ENCODE data around the gene B9D1.

Gene B9D1, protein sequence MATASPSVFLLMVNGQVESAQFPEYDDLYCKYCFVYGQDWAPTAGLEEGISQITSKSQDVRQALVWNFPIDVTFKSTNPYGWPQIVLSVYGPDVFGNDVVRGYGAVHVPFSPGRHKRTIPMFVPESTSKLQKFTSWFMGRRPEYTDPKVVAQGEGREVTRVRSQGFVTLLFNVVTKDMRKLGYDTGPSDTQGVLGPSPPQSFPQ

DNA sequence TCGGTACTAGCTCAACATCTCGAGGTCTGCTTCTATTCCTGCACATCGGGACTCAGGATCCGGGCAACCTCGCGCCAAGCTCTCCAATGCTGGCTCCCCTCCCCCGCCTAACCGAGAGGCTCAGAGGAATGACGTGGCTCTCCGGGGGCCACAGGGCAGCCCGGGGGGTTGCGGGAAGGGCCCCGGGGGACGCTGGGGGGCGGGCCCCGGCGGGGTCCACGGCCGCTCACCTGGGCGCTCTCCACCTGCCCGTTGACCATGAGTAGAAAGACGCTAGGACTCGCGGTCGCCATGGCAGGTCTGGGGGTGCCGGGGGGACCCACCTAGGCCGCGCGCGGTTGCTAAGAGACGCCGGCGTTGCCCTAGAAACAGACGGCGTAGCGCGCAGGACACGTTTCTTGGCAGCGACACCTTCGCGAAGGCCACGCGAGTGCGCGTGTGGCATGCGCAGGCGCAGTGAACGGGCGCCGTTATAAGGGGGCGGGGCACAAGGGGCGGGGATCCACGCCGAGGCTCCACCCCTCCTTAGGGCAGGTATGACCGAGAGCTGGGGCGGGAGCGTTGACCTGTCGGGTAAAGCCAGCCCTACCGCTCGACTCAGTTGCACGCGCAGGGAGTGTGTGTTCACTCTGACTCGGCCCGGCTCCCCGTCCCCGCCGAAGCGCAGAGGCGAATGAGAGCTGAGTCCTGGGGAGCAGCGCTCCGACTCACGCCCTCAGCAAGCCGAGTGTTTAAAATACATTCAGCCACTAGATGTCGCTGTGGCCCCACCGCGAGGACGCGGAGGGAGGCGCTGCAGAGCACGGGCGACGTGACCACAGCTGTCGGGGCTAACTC lies at the start of gene B9D1:
TSS of gene B9D1 (minus strand) at position 447 of the 837 bp plus-strand sequence. CDS start at position 293, 154 bp downstream.
- peak; percentile 61 for DNase-seq

DNA sequence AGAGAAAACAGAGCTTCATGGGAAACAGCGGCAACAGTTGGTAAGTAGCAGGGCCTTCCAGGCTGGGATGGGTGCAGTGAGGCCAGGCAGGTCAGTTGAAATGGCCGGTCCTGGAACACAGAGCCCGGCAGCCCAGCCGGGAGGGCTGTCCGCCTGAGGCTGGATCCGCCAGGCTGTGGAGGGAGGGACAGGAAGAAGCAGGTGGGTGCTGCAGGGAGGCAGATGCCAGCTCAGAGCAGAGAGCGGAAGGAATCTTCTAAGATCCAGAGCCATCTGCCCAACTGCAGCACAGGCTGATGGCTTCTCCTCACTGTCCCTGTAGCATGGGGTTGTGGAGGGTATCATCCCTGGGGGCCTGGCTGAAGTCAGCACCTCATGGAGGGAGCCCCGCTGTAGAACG lies 49.1 kb upstream of the B9D1 start:
- DNase-seq = no peak

DNA sequence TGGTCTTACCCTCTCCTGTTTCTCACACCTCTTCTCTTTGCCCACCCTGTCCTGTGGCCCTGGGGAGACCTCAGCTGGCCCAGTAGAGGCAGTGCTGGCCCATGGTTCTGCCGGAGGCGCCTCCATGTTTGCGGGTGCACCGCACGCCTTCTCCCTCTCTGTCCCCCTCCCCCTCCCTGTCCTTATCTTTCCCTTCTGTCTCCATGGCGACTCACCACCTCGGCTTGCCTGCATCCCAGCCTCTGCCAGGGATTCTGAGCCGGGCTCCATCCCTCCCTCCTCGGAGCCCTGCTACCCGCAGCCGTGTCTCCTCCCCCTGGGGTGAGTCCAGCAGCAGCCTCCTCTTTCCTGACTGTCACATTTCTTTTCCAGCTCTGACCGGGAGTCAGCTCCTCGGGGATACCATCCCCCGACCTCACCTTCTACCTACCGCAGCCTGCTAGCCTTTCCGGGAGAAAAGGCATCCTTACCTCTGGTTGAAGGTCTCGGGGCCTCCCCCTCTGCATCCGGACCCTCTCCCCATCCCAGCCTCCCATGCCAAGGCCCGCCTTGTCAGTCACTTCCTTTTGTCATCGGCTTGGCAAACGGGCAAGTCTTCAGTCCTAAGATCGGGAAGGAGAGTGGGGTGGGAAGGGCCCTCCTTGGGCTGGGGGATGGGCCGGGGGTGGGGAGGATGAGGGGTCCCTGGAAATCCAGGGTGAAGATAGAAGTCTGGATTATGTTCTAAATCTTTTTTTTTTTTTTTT lies 48.5 kb upstream of the B9D1 start, which contains the start of gene RNF112:
TSS of gene RNF112 (plus strand) at position 358 of the 746 bp plus-strand sequence. CDS start at position 535, 177 bp downstream.
- DNase-seq = no peak

DNA sequence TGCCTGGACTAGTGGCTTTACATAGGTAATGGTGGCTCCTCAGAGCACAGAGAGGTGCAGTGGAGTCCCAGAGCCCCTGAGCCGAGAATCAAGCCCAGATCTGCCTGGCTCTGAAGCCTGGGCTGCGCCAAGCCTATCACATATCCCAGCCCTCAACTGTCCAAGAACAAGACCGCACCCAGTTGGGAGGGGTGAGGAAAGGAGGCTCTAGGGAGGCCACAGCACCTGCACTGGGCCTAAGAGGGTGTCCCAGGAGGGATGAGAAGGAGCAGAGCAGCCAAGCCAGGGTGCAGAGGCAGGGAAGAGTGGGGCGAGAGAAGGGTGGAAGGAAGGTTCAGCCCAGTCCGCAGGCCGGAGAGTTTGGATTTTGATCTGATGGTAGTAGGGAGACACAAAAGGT lies 47.6 kb upstream of the B9D1 start:
- no peak for DNase-seq

DNA sequence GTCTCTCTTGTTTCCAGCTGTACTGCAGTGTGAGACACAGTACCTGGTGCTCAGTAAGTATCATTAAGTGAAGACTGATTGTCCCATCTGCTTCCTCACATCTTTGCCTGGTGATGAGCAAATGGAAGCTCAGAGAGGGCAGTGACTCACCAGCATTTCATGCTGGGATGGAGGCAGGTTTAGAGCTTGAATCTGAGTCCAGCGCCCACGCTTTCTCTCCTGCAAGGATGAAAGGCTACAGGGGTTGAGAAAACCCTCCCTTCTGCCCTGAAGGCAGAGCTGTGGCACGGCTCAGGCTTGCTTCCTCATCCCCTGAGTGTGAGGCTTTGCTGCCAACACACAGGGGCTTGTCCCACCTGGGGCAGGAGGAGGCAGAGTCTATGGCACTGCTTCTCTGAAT lies 47.0 kb upstream of the B9D1 start:
- DNase-seq = no peak

DNA sequence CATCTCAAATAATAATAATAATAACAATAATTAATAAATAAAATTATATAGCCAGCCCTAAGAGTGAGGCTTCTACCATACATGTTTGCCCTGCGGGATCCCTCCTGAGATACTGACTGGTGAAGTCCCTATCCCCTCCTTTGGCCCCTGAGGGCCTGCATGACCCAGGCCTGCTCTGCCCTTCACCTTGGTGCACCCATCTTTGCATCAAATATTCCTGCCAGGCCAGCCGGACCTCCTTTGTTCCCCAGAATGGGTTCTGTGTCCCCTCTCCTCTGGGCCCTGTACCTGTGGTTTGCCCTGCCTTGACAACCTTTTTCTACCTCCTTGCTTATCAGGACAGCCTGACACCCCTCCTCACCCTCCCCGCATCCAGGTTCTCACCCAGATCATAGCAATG lies 46.5 kb upstream of the B9D1 start:
- DNase-seq = no peak

DNA sequence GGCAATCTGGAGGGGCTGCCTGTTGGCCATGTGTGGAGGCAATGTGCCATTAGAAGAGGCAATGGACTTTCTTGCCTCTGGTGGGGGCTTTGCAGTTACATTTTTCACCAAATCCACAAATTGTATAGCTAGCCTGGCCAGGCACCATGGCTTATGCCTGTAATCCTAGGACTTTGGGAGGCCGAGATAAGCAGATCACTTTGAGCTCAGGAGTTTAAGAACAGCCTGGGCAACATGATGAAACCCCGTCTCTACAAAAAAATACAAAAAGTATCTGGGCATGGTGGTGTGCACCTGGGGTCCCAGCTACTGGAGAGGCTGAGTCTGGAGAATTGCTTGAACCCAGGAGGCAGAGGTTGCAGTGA lies 45.8 kb upstream of the B9D1 start:
- DNase-seq = no peak

DNA sequence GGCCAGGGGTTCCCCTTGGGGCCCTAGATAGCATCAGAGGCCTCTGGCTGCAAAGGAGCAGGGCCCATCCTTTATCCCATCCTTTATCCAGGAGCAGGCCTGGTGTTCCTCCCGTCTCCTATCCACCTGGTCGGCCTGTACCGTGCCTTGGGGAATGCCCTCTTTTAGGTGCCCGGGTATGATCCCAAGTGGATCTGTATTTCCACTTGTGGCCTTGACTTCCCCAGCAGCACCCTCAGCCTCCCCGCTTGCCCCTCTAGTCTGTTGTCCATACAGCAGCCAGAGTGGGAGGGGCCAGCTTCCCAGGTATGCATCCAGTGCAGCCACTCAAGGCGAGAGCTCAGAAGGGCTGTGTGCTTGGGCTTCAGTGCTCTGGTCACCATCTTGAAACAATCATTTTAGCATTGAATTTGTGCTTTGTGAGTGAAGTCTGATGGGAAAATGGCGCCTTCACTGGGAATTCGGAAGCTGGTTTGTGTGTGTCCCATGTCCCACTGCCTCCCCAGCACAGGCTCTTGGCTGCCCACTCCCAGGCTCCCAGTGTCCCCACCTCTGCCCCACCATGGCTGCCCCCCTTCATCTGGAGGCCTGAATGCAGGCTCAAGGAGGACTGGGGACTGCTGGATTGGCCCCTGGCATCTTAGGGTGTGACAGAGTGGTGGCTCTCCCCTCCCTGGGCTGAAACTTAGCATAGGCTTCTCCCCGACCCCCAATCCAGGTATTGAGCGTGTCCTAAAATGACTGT lies 45.2 kb upstream of the B9D1 start:
- no peak for DNase-seq

DNA sequence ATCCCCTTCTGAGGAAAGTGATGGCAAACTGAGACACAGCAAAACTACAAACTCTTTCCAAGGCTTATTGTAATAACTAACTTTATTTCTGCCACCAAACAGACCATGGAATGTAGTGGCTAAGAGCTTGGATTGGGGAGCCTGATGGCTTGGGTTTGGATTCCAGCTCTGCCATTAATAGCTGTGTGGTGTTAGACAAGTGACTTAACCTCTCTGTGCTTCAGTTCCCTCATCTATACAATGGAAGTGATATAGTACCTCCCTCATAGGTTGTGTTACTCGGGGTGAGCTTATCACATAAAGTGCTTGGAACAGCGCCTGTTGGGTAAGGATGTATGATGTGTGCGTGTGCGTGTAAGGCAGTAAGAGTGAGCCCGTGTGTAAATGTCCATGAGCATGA lies 42.6 kb upstream of the B9D1 start:
- no peak for DNase-seq

DNA sequence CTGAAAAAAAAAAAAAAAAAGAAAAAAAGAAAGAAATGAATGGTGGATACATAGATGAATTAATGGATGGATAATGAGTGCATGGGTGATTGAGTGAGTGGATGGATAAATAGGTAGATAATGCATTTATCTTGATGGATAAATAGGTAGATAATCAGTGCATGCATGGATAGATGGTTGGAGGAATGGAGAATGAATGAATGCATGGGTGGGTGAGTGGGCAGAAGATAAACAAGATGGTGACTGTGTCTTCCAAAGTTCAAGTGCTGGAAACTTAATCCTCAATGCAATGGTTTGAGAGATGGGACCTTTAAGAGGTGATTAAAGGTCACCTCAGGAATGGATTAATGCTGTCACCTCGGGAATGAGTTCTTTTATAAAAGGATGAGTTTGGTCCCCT lies 41.7 kb upstream of the B9D1 start:
- no peak for DNase-seq

DNA sequence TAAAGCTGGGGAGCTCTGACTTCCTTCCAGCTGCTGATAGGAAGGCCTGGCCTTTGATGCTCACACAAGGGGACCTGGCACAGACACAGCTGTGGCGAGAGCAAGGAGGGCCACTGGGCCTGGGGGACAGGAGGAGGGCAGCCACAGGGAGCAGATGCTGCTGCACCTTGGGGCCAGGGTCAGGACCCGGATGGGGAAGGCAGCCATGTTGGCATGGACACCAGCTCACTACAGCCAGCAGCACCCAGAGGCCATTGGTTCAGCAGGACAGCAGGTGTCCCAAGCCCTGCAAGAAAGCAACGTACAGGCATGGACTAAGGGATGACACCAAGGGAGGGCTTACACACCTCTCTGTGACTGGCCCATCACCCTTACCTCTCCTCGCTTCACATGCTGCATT lies 40.5 kb upstream of the B9D1 start:
- no peak for DNase-seq

DNA sequence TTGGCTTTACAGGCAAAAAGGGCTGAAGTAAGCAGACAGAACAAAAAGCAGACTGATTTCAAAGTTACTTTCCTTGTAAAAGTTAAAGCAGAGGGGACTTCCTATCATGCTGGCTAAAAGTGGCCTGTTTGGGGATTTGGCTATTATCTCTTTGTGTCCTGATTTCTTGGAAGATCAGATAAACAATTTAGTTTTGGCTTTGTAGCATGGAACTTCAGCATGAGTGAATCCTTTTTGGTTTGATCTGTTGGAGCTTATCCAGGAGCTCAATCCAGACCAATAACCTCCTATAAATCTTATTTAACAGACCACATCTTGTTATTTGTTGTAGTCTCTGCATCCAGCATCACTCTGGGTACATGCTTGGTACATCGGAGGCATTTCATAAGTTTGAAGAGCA lies 39.6 kb upstream of the B9D1 start:
- DNase-seq = no peak

DNA sequence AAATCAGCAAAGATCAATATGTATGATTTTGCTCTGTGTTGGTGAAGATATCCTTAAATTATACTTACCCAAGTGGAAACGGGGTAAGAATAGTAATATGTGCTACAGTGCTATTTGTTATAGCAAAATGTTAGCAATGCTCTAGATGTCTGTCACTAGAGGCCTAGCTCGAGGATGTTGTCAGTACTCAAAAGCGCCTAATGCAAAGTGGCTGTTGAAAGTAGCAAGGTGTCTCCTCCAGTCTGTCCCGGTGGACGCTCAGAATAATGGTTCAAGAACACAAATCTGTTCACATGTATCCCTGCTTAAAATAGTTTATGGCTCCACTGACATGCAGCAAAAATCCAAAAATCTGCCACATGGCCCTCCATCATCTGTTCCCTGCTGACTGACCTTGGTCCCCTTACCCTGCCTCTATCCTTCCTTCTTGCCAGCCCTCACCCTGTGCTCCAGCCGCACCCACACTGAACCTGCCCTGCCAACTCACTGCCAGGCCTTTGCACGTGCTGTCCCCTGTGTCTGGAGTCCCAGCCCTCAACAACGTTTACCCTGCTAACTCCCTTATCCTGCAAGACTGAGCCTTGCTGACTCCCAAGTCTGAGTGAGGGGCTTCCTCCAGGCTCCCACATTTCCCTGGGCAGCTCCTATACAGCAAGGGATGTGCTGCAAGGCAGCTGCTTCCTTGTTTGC lies 38.9 kb upstream of the B9D1 start:
- no peak for DNase-seq

DNA sequence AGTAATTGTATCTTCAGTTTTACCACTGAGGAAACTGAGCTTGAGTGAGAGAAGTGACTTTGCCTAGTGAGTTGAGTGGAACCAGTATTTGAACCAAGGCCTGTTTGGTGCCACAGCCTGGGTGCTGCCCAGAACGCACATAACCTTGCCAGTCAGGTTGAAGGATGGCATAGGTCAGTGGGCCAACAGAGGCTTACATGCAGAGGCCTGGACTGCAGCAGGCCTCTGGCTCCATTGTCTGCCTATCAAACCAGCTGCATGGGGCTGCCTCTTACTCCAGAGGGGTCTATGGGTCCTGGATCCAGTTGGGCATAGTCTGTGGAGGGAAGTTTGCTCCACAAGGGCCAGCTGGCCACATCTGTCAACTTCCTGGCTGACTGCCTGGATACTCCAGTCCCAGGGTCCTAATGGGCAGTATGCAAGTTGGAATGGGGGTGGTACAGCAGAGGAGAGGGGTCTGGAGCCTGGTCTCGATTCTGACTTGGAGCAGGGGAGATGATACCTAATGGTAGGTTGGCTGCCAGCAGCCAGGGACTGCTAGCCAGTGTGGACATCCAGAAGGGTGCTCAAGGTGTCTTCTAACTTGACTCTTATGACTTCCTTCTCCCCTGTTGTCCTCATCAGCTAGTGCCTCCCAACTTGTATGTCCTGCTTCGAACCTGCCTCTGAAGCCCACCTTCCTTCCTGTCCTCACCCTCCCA lies 37.4 kb upstream of the B9D1 start:
- no peak for DNase-seq

DNA sequence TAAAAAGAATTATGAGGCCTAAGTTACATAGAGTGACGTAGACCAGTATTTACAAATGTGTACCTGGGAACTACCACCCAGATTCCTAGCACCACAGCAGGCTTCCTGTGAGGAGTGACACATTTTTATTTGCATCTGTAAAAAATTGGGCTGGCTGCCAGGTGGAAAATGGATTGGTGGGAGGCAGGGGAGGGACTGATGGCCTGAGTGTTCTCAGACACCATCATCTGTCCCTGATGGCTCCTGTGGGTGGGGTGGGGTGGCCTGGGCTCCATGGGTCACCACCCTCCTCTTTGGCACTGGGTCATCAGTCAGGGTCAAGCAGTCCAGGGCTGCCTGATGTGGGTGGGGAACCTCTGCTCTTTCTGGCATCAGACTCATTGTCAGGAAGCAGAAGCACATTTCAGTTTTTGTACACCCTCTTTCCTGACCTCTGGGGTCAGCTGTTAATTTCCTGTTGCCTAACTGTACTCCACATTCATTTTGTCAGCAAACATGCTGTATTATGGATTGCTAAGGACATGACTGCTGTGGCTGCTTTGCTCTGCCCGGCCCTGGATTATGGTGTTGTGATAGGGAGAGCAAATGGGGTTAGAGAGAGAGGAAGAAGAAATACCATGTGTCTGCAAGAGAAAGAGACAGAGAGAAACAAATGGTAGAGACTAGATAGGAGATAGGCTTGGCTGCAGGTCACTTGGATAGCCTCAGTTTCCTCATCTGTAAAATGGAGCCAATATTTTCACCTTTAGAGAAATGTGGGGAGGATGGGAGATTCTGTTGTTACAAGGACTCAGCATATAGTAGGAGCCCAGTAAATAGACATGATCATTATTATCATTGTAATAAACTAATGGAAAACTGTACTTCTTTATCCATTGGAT lies 36.0 kb upstream of the B9D1 start:
- DNase-seq = no peak

DNA sequence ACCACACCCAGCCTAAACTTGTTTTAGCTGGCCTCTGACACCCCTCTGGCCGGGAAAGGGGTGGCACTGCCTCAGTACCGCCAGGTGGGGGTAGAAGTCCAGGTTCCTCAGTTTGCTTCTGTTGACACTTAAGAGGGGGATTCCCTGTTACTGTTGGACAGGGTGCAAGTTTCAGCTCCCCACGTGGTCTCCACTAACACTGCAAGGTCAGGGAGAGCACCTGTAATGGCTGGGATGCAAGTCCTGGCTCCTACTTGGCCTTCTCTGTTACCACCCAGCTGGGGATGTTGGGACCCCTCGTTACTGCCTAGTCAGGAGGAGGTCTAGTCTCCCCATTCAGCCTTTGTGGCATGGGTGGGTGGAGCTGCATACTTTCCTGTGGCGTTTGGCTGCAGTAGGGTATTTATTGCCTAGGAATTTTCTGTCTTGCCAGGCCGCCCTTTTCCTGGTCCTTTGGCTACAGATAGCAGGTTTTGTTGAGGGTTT lies 35.1 kb upstream of the B9D1 start:
- no peak for DNase-seq

DNA sequence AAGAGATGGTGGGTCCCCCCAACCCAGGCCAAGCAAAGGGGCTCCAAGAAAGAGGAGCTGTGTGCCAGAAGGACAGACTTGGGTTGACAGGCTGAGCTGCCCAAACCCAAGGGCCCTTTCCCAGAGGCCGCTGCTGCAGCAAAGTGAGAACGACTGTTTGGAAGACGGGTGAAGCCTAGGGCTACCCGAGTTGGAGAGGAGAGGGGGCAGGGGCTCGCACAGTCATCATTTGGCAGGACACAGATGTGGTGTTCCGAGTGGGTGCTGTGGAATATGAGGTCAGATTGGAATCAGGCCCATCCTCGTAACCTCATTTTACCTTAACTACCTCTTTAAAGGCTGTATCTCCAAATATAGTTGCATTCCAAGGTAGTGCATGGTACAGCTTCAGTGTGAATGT lies 29.8 kb upstream of the B9D1 start:
- no peak for DNase-seq

DNA sequence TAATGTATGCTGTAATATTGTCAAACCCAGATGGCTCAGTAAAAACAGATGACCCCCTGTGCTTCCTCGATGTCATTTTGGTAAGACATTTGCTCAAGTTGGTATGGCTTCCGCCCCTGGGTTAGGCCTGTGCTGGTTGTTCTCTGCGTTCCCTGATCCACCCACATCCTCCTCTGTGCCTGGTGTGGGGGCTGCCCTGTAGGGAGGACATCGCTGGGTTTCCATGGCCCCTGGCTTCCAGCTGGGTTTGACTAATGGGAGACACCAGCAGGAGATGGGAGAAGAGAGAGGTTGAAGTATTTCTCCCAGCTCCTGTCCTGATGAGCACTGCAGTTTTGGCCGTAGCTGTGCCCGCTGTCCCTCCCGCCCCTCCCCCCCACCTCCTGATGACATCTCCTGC lies 28.9 kb upstream of the B9D1 start:
- no peak for DNase-seq

DNA sequence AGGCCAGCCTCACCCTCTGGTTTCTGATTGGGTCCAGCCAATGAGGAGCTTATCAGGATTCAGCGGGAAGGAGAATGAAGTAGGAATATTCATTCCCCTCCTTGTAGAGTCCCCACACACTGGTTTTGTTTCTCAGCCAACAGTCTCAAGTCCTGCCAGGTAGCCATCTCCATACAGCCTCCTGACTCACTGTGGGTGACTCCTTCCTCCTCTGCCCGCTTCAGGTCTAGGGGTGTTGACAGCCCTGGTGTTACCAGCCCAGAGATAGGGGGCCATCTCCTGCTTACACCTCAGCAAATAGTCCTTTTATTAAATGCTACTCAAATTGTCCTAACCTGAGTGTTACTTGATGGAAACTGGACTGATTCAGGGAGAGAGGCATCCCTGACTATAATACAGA lies 28.4 kb upstream of the B9D1 start:
- no peak for DNase-seq

Measured in NCI-H1417 treated with DMSO at 0.1 percent for 48 hours (cell line).